A549 (cell line): ENCODE results near the gene TIGD3. TPM values are rescaled to one million over a fixed set of nuclear protein-coding genes. Genes with fewer than 3 reads are reported as not detected.

Source experiments
- ATAC-seq, 2 experiments: fragments of 200-7000 bp in 1 of 2; fragments of >200 bp in 1 of 2; cut with Nextera tagmentation in 1 of 2; cut with Tn5 transposase in 1 of 2; 3 replicates each; pipeline versions ENCODE4 v1.8.0 to v1.9.1; 2018 to 2020; ENCODE audit warnings: mild to moderate bottlenecking in 1 of 2, moderate library complexity in 1 of 2
- CTCF ChIA-PET: fragments of 300-600 bp; sonication (Branson Sonifier 250); formaldehyde crosslinking; extraction: SDS; loops from one replicate; lab custom pipeline; 2021; ENCODE audit warnings: antibody characterized with exemption, inconsistent platforms; lab: Yijun Ruan, JAX
- POLR2A ChIA-PET: fragments of 350-600 bp; formaldehyde crosslinking; extraction: SDS; loops from one replicate; lab custom pipeline; 2021; ENCODE audit warnings: antibody characterized with exemption, inconsistent platforms; lab: Yijun Ruan, JAX
- DNase-seq, 2 experiments: peaks; one replicate each; pipeline versions ENCODE4 v3.0.0 to v3.0.0-alpha.2; 2011 to 2016; ENCODE audit warnings: low read depth in 1 of 2, low spot score in 1 of 2
- FAIRE-seq: peaks from 2 replicates; lab custom pipeline; 2011; peaks lifted over from hg19 to GRCh38; lab: Jason Lieb, UNC
- H3K27ac ChIP-seq, 2 experiments: fragments of >200 bp; sonication (Bioruptor Twin); formaldehyde crosslinking; 3 replicates each; pipeline ENCODE4 v1.5.1; 2016 to 2017
- H3K4me1 ChIP-seq: fragments of >200 bp; sonication (Bioruptor Twin); formaldehyde crosslinking; 3 replicates; pipeline ENCODE4 v1.6.1; 2016
- H3K4me2 ChIP-seq: fragments of >200 bp; sonication (Bioruptor Twin); formaldehyde crosslinking; 3 replicates; pipeline ENCODE4 v1.6.1; 2016
- H3K4me3 ChIP-seq: fragments of >200 bp; sonication (Bioruptor Twin); formaldehyde crosslinking; 3 replicates; pipeline ENCODE4 v1.5.1; 2016
- H3K9me3 ChIP-seq: fragments of >200 bp; sonication (Bioruptor Twin); formaldehyde crosslinking; 3 replicates; pipeline ENCODE4 v1.6.1; 2016
- FOSB ChIP-seq: fragments of 250-450 bp; sonication (Bioruptor Pico); IDR thresholded peaks from 2 replicates; pipeline ENCODE4 v1.5.0; 2020; ENCODE audit warnings: mild to moderate bottlenecking, moderate library complexity
- FOXS1 ChIP-seq: fragments of 250-450 bp; sonication (Bioruptor Pico); IDR thresholded peaks from 2 replicates; pipeline ENCODE4 v1.5.0; 2020; ENCODE audit warnings: mild to moderate bottlenecking, moderate library complexity
- HES2 ChIP-seq: fragments of >200 bp; sonication (Bioruptor Twin); formaldehyde crosslinking; IDR thresholded peaks from 2 replicates; pipeline ENCODE4 v1.6.1; 2016
- HOXB13 ChIP-seq: fragments of 250-450 bp; sonication (Bioruptor Pico); IDR thresholded peaks from 2 replicates; pipeline ENCODE4 v1.5.0; 2020; ENCODE audit warnings: low read depth, mild to moderate bottlenecking, moderate library complexity
- HOXB5 ChIP-seq: fragments of 250-450 bp; sonication (Bioruptor Pico); IDR thresholded peaks from 2 replicates; pipeline ENCODE4 v1.5.0; 2020; ENCODE audit warnings: mild to moderate bottlenecking, moderate library complexity
- JUNB ChIP-seq: fragments of >200 bp; sonication (Bioruptor Twin); formaldehyde crosslinking; IDR thresholded peaks from 2 replicates; pipeline ENCODE4 v1.6.1; 2016
- KDM1A ChIP-seq: fragments of 200-600 bp; sonication (generic); IDR thresholded peaks from 2 replicates; pipeline ENCODE4 v1.6.1; 2016; ENCODE audit warnings: low read depth, mild to moderate bottlenecking
- KDM5A ChIP-seq: fragments of 200-600 bp; sonication (generic); IDR thresholded peaks from 2 replicates; pipeline ENCODE4 v1.6.1; 2016; ENCODE audit warnings: antibody characterized with exemption, mild to moderate bottlenecking
- MAFK ChIP-seq: fragments of 450-650 bp; IDR thresholded peaks from 2 replicates; pipeline ENCODE4 v1.6.1; 2014; ENCODE audit not compliant: partially characterized antibody
- MAX ChIP-seq: IDR thresholded peaks from 2 replicates; pipeline ENCODE4 v1.6.1; 2012
- MAZ ChIP-seq: fragments of 150-350 bp; IDR thresholded peaks from 2 replicates; pipeline ENCODE4 v1.6.1; 2014; ENCODE audit warnings: antibody characterized with exemption, low read depth, low read length, borderline replicate concordance
- NR3C1 ChIP-seq: fragments of >200 bp; sonication (Bioruptor Twin); formaldehyde crosslinking; IDR thresholded peaks from 3 replicates; pipeline ENCODE4 v1.6.1; 2017
- PHF8 ChIP-seq: fragments of 200-600 bp; sonication (generic); IDR thresholded peaks from 2 replicates; pipeline ENCODE4 v1.6.1; 2016; ENCODE audit warnings: low read depth, mild to moderate bottlenecking, antibody characterized with exemption, moderate library complexity, borderline replicate concordance
- RAD21 ChIP-seq, 2 experiments: fragments of >200 bp in 1 of 2; sonication (Bioruptor Twin) in 1 of 2; formaldehyde crosslinking in 1 of 2; IDR thresholded peaks in 1 of 2; conservative IDR thresholded peaks in 1 of 2; 2 replicates in 1 of 2; 3 replicates in 1 of 2; pipeline ENCODE4 v1.6.1; 2012 to 2018; ENCODE audit warnings: inconsistent platforms in 1 of 2
- RARB ChIP-seq: fragments of 250-450 bp; sonication (Bioruptor Pico); IDR thresholded peaks from 2 replicates; pipeline ENCODE4 v1.8.0; 2021; ENCODE audit warnings: mild to moderate bottlenecking, moderate library complexity
- RCOR1 ChIP-seq: fragments of 150-350 bp; IDR thresholded peaks from 2 replicates; pipeline ENCODE4 v1.6.1; 2014; ENCODE audit warnings: antibody characterized with exemption, low read length, low read depth
- REST ChIP-seq: fragments of 200-600 bp; sonication (generic); IDR thresholded peaks from 2 replicates; pipeline ENCODE4 v1.6.1; 2016; ENCODE audit warnings: antibody characterized with exemption, mild to moderate bottlenecking, moderate library complexity
- RFX5 ChIP-seq: fragments of 450-650 bp; IDR thresholded peaks from 2 replicates; pipeline ENCODE4 v1.7.1; 2014; ENCODE audit warnings: antibody characterized with exemption, mild to moderate bottlenecking, moderate library complexity
- SMC3 ChIP-seq: fragments of >200 bp; sonication (Bioruptor Twin); formaldehyde crosslinking; IDR thresholded peaks from 3 replicates; pipeline ENCODE4 v1.6.1; 2018; ENCODE audit warnings: inconsistent platforms
- TFCP2L1 ChIP-seq: fragments of 250-450 bp; sonication (Bioruptor Pico); IDR thresholded peaks from 2 replicates; pipeline ENCODE4 v1.5.0; 2021; ENCODE audit warnings: mild to moderate bottlenecking
- ZFP36 ChIP-seq: fragments of 450-650 bp; IDR thresholded peaks from 2 replicates; pipeline ENCODE4 v1.6.1; 2014; ENCODE audit warnings: borderline replicate concordance; ENCODE audit not compliant: partially characterized antibody
- ZSCAN20 ChIP-seq: fragments of 250-450 bp; sonication (Bioruptor Pico); IDR thresholded peaks from 2 replicates; pipeline ENCODE4 v1.8.0; 2022; ENCODE audit warnings: mild to moderate bottlenecking, moderate library complexity
- WGBS: methylation state at CpG from one replicate; pipeline ENCODE4 v1.1.6; 2017; ENCODE audit errors: missing lambda C conversion rate; 5-methylcytosine and 5-hydroxymethylcytosine counted together
- polyA plus RNA-seq, 4 experiments: library from polyadenylated mRNA; depleted of rRNA in 3 of 4; stranded (reverse); fragments of >200 nt; fragmentation: RNase III in 1 of 4; extraction: RNeasy Plus Mini Kit Qiagen cat#74134 plus additional on column Dnase treatment in 1 of 4; gene quantifications; 2 replicates in 3 of 4; 3 replicates in 1 of 4; pipeline ENCODE4 v1.2.3, GENCODE V29; 2011 to 2017
- TF ChIP-seq, protein P1 (sequence below): fragments of 450-650 bp; IDR thresholded peaks from 2 replicates; pipeline ENCODE4 v1.6.1; 2014; ENCODE audit warnings: antibody characterized with exemption
- TF ChIP-seq, protein P2 (sequence below): IDR thresholded peaks from 2 replicates; pipeline ENCODE4 v1.6.1; 2012; ENCODE audit warnings: low read depth, borderline replicate concordance

TIGD3 gene
- polyA plus RNA-seq, 2 of the 4 experiments (the other 2 are of a cell fraction): 0.37 to 0.66 TPM

GRCh38 chr11:65393513-65394079 lies 39.0 kb downstream of the TIGD3 start (continued):
- TF ChIP-seq REST (no peak), MAX (no peak), RCOR1 (no peak)

GRCh38 chr11:65394125-65394536 lies 39.6 kb downstream of the TIGD3 start:
- no peak for FAIRE-seq
- POLR2A ChIA-PET: no interaction called here
- 93% methylated on average over 20 of the region's 20 CpGs for WGBS

DNA sequence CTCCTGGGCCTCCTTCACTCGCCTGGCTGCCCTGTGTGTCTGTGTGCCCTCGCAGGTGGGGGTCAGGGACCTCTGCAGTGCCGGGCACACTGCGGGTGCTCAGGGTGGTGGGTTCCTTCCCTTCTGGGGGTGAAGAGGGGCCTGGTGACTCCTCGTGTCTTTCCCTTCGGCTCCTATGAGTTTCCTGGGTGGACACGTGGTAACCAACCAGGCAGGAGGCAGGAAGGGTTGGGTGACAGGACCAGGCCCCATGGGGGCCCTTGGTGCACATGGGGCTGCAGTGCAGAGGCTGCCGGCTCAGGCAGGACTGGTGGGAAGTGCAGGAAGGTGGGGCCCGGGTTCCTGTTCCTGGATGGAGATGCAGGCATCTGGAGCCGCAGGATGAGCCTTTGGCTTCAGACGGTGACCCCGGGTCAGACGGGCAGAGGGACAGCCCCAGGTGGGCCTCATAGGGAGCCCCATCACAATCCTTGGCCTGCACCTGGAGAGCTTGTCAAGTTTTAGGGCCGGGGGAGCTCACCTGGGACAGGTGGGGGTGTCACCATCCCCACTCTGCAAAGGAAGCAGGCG lies 41.5 kb downstream of the TIGD3 start:
- H3K27ac ChIP-seq: no peak overlapping the region
- no peak for DNase-seq
- POLR2A ChIA-PET: no interaction called here
- no peak for FAIRE-seq
- H3K9me3 ChIP-seq: no peaks in the 10 kb centered on the region
- CTCF ChIA-PET: interaction anchor here (1.0 to 3.0 kb wide), 6 partner anchors 9 to 80 kb away, joined by 3 to 12 read pairs (median 6); partner anchors contain the start of genes FRMD8 and SLC25A45
- TF ChIP-seq FOXS1 (CRISPR knock-in tag) (no peak), HOXB5 (CRISPR knock-in tag) (no peak), PHF8 (no peak), JUNB (no peak), FOSB (CRISPR knock-in tag) (no peak), TFCP2L1 (CRISPR knock-in tag) (no peak), HES2 (no peak), MAZ (no peak), MAFK (no peak), HOXB13 (no peak), RARB (CRISPR knock-in tag) (no peak), RAD21 (conservative IDR thresholded peaks at IDR 0.05 in 1 of 2, IDR thresholded peaks at IDR 0.05 in 1 of 2) (no peak), SMC3 (no peak), NR3C1 (no peak)
- peaks cover 6% of the 10 kb centered on the region; the same call in 1 of the 3 replicates for H3K4me1 ChIP-seq
- no peak overlapping the region for H3K4me2 ChIP-seq
- no peak for ATAC-seq
- 88% methylated on average over 15 of the region's 15 CpGs for WGBS
- no peak overlapping the region for H3K4me3 ChIP-seq

More at GRCh38 chr11:65394125-65394536, 39.6 kb downstream of the TIGD3 start:
- Histone ChIP-seq H3K4me3 (no peak overlapping the region), H3K4me1 (peaks cover 21% of the 10 kb centered on the region; the same call in 2 of the 3 replicates), H3K9me3 (no peaks in the 10 kb centered on the region), H3K4me2 (no peak overlapping the region), H3K27ac (no peak overlapping the region)
- DNase-seq (no peak), ATAC-seq (no peak)
- TF ChIP-seq ZFP36 (no peak), KDM5A (no peak), NR3C1 (no peak), SMC3 (no peak), RFX5 (no peak), KDM1A (no peak), ZSCAN20 (no peak)
- TF ChIP-seq, protein P1, sequence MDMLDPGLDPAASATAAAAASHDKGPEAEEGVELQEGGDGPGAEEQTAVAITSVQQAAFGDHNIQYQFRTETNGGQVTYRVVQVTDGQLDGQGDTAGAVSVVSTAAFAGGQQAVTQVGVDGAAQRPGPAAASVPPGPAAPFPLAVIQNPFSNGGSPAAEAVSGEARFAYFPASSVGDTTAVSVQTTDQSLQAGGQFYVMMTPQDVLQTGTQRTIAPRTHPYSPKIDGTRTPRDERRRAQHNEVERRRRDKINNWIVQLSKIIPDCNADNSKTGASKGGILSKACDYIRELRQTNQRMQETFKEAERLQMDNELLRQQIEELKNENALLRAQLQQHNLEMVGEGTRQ: no peak
- TF ChIP-seq, protein P2, sequence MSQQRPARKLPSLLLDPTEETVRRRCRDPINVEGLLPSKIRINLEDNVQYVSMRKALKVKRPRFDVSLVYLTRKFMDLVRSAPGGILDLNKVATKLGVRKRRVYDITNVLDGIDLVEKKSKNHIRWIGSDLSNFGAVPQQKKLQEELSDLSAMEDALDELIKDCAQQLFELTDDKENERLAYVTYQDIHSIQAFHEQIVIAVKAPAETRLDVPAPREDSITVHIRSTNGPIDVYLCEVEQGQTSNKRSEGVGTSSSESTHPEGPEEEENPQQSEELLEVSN: no peak
- CTCF ChIA-PET: interaction anchor here (0.7 to 2.9 kb wide), 5 partner anchors 10 to 42 kb away, joined by 3 to 9 read pairs (median 8); partner anchors contain the start of gene SLC25A45
